Measurements from ENCODE around the gene AMPH. TPM values are rescaled to one million over a fixed set of nuclear protein-coding genes. Genes with fewer than 3 reads are reported as not detected.

Gene AMPH
- total RNA-seq, 1 experiment from 2014 or later, result 3.1 TPM

- peak; percentile 84 for DNase-seq (ENCODE audit: low read depth)
These were observed 167.6 kb downstream of the AMPH start for GRCh38 chr7:38463277-38464225.

- no peak for DNase-seq (ENCODE audit: low read depth)
These were observed 168.4 kb downstream of the AMPH start for GRCh38 chr7:38462819-38463218.

GRCh38 chr7:38461887-38462286 is 169.3 kb downstream of the AMPH start:
- no peak for DNase-seq (ENCODE audit: low read depth)

- no peak for DNase-seq (ENCODE audit: low read depth)
These were observed 177.3 kb downstream of the AMPH start for GRCh38 chr7:38453826-38454225.

- no peak for DNase-seq (ENCODE audit: low read depth)
These were observed 178.0 kb downstream of the AMPH start for GRCh38 chr7:38453168-38453567.

- no peak for DNase-seq (ENCODE audit: low read depth)
These were observed 178.5 kb downstream of the AMPH start for GRCh38 chr7:38452681-38453108.

- peak; percentile 42 for DNase-seq (ENCODE audit: low read depth)
These were observed 179.3 kb downstream of the AMPH start for GRCh38 chr7:38451840-38452239.

- DNase-seq (ENCODE audit: low read depth), result no peak
These were observed 182.5 kb downstream of the AMPH start for GRCh38 chr7:38448584-38449234.

GRCh38 chr7:38448054-38448453 is 183.1 kb downstream of the AMPH start:
- peak; percentile 13 for DNase-seq (ENCODE audit: low read depth)

- no peak for DNase-seq (ENCODE audit: low read depth)
These were observed 192.2 kb downstream of the AMPH start for GRCh38 chr7:38438970-38439369.

GRCh38 chr7:38432671-38433070 is 198.5 kb downstream of the AMPH start:
- no peak for DNase-seq (ENCODE audit: low read depth)

GRCh38 chr7:38432080-38432479 is 199.1 kb downstream of the AMPH start:
- DNase-seq (ENCODE audit: low read depth), result no peak

GRCh38 chr7:38429057-38429456 is 202.1 kb downstream of the AMPH start:
- no peak for DNase-seq (ENCODE audit: low read depth)

GRCh38 chr7:38428041-38428440 is 203.1 kb downstream of the AMPH start:
- DNase-seq (ENCODE audit: low read depth), result no peak

GRCh38 chr7:38427279-38427955 is 203.8 kb downstream of the AMPH start:
- DNase-seq (ENCODE audit: low read depth), result no peak

GRCh38 chr7:38425509-38425908 is 205.7 kb downstream of the AMPH start:
- no peak for DNase-seq (ENCODE audit: low read depth)

- DNase-seq (ENCODE audit: low read depth), result no peak
These were observed 206.3 kb downstream of the AMPH start for GRCh38 chr7:38424750-38425463.

GRCh38 chr7:38413784-38414183 is 217.4 kb downstream of the AMPH start:
- DNase-seq (ENCODE audit: low read depth), result no peak

- DNase-seq (ENCODE audit: low read depth), result peak; percentile 25
These were observed 219.8 kb downstream of the AMPH start for GRCh38 chr7:38411404-38411803.

- DNase-seq (ENCODE audit: low read depth), result no peak
These were observed 221.1 kb downstream of the AMPH start for GRCh38 chr7:38410056-38410455.

GRCh38 chr7:38409531-38409930 is 221.6 kb downstream of the AMPH start:
- DNase-seq (ENCODE audit: low read depth), result no peak

All from M059J (cell line).